Esophagus muscularis mucosa (tissue), 4 donors: ENCODE measurements around the gene CDCP2.

Source experiments
- CTCF ChIP-seq, 3 experiments: fragments of 200-600 bp in 2 of 3; fragments of 450-650 bp in 1 of 3; sonication (generic) in 2 of 3; IDR thresholded peaks; one replicate each; pipeline ENCODE4 v1.5.1; 2017 to 2019; ENCODE audit warnings: antibody characterized with exemption in 3 of 3, mild to moderate bottlenecking in 2 of 3, moderate library complexity in 1 of 3
- EP300 ChIP-seq: sonication (generic); formaldehyde crosslinking; IDR thresholded peaks from one replicate; pipeline ENCODE4 v1.6.1; 2017; ENCODE audit warnings: antibody characterized with exemption
- POLR2A ChIP-seq: fragments of 450-650 bp; IDR thresholded peaks from one replicate; pipeline ENCODE4 v1.6.1; 2017; ENCODE audit warnings: antibody characterized with exemption, moderate library complexity, mild to moderate bottlenecking, low read depth

GRCh38 chr1:54099061-54099610 lies 53.7 kb downstream of the CDCP2 start:
- no peak for TF ChIP-seq POLR2A
- TF ChIP-seq EP300: no peak
- no peak for TF ChIP-seq CTCF (IDR thresholded peaks at IDR 0.05)
